Spleen (tissue), 7 donors: Measurements from ENCODE around the gene FGGY.

Experiments used
- CTCF ChIP-seq, 11 experiments: fragments of 200-600 bp in 7 of 11; fragments of 450-650 bp in 4 of 11; sonication (generic) in 4 of 11; IDR thresholded peaks in 8 of 11; conservative IDR thresholded peaks in 3 of 11; 1 replicate in 7 of 11; 2 replicates in 4 of 11; pipeline versions ENCODE4 v1.4.0 to v1.8.0; 2016 to 2021; ENCODE audit warnings: antibody characterized with exemption in 11 of 11, inconsistent platforms in 4 of 11, mild to moderate bottlenecking in 1 of 11
- POLR2A ChIP-seq, 3 donors: fragments of 450-650 bp; IDR thresholded peaks; one replicate each; pipeline ENCODE4 v1.5.1; 2017; ENCODE audit warnings: antibody characterized with exemption in 3 of 3, mild to moderate bottlenecking in 1 of 3
- POLR2AphosphoS5 ChIP-seq, 3 donors: sonication (generic); formaldehyde crosslinking; IDR thresholded peaks; one replicate each; pipeline ENCODE4 v1.5.1; 2017; ENCODE audit warnings: antibody characterized with exemption in 3 of 3
- donor health status: DM: no; HTN: no; CAD: no; lungs with moderate emphysema.
- donor health status: DM: no; HTN: no; CAD: no.
- donor health status: DM: no; HTN: no; CAD: no.

GRCh38 chr1:59452559-59452958 lies 155.7 kb downstream of the FGGY start:
- TF ChIP-seq CTCF (IDR thresholded peaks at IDR 0.05 in 8 of 11, conservative IDR thresholded peaks at IDR 0.05 in 3 of 11) (no peak), POLR2A (IDR thresholded peaks at IDR 0.05) (no peak), POLR2AphosphoS5 (IDR thresholded peaks at IDR 0.05) (no peak)
